ENCODE results near the gene AK1. TPM values are rescaled to one million over a fixed set of nuclear protein-coding genes. Genes with fewer than 3 reads are reported as not detected.

AK1 gene
- total RNA-seq, 4 donors from 2014 or later: 24.7 to 110 (median 62.4) TPM

DNA sequence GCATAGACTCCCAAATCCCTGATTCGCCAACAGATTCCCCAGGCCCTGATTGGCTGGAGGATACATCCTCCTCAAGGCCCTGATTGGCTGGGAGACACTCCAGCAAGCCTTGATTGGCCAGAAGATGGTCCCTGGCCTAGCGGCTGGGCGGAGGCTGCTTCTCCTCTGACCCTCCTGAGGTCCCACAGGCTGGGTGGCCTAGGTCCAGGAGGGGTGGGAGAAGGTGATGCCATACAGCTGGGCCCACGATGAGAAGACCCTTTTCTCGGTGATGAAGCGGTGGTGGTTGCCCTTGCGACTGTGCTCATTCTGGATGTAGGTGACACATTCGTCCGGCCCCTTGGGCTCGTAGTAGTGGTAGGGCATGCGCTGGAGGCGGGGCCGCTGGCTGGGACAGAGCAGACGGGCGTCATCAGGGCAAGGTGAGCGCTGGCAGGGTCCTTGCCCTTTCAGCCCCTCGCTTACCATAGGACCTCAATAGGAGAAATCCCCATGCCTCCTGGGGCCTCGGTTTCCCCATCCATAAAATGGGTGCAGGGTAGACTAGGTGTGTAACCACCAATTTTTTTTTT is 9.0 kb upstream of the AK1 start:
- no peak overlapping the region for H3K4me3 ChIP-seq
- peaks cover 0 to 12% (median 5%) of the 10 kb centered on the region in 4 donors for H3K36me3 ChIP-seq
- 92 to 95% methylated on average over 4 to 18 of the region's 18 CpGs for WGBS, 2 donors (ENCODE audit: low coverage in 1 of 2)
- H3K4me1 ChIP-seq: no peaks in the 10 kb centered on the region
- no peaks in the 10 kb centered on the region for H3K27me3 ChIP-seq
- H3K9me3 ChIP-seq: no peaks in the 10 kb centered on the region
- DNase-seq: no peak
- TF ChIP-seq POLR2A (IDR thresholded peaks at IDR 0.05) (no peak), POLR2AphosphoS5 (IDR thresholded peaks at IDR 0.05) (no peak), EP300 (IDR thresholded peaks at IDR 0.05; ENCODE audit: low read depth) (no peak)
- TF ChIP-seq, protein P1, sequence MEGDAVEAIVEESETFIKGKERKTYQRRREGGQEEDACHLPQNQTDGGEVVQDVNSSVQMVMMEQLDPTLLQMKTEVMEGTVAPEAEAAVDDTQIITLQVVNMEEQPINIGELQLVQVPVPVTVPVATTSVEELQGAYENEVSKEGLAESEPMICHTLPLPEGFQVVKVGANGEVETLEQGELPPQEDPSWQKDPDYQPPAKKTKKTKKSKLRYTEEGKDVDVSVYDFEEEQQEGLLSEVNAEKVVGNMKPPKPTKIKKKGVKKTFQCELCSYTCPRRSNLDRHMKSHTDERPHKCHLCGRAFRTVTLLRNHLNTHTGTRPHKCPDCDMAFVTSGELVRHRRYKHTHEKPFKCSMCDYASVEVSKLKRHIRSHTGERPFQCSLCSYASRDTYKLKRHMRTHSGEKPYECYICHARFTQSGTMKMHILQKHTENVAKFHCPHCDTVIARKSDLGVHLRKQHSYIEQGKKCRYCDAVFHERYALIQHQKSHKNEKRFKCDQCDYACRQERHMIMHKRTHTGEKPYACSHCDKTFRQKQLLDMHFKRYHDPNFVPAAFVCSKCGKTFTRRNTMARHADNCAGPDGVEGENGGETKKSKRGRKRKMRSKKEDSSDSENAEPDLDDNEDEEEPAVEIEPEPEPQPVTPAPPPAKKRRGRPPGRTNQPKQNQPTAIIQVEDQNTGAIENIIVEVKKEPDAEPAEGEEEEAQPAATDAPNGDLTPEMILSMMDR (IDR thresholded peaks at IDR 0.05): no peak
- H3K27ac ChIP-seq: no peak overlapping the region
- in situ Hi-C loops (cut with MboI; ENCODE audit: low pct_ligation_motif_present in 1 of 4, low pct_unique_long_range_greater_than_20kb in 1 of 4, low sequenced_read_pairs in 3 of 4): no loop called here
- intact Hi-C loops (cut with DNase I; ENCODE audit: low total_unique reads): no loop called here

DNA sequence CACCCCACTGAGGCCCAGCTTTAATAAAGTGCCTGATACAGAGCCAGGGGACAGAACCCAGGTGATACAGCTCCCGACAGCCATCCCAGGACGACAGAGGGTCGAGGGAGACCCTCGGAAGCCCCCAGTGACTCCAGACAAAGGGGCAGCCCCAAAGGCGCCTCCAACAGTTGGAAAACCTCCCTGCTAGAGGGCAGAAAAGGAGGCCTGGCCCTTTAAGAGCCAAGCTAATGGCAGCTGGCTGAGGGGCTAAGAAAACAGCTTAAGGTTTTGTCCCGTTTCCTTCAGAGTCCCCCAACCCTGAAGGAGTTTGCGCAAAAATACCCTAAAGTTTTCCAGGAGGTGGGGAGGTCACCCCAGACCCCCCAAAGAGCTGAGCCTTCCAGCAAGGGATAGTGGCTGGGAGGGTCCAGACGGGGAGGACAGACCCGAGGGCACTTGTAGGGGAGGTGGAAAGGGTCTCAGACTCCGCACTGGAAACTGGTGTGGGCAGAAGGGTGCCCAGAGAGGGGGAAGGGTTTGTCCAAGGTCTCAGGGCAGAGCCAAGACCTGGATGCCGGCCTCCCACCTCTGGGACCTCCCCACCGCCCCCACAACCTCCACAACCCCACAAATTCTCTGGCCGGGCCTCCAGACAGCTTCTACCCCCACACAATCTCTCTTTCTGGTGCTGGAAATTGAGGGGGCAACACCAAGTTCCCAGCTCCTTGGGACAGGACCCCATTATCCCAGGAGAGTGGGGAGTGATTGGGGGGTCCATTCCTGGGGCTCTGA is 8.2 kb upstream of the AK1 start:
- Histone ChIP-seq H3K4me1 (no peaks in the 10 kb centered on the region), H3K36me3 (peaks cover 0 to 12% (median 5%) of the 10 kb centered on the region in 4 donors), H3K27ac (no peak overlapping the region), H3K9me3 (no peaks in the 10 kb centered on the region), H3K4me3 (no peak overlapping the region), H3K27me3 (no peaks in the 10 kb centered on the region)
- in situ Hi-C loops (cut with MboI; ENCODE audit: low pct_ligation_motif_present in 1 of 4, low pct_unique_long_range_greater_than_20kb in 1 of 4, low sequenced_read_pairs in 3 of 4) (no loop called here), intact Hi-C loops (cut with DNase I; ENCODE audit: low total_unique reads) (no loop called here)
- TF ChIP-seq, protein P1 (IDR thresholded peaks at IDR 0.05): no peak
- TF ChIP-seq POLR2AphosphoS5 (IDR thresholded peaks at IDR 0.05) (no peak), POLR2A (IDR thresholded peaks at IDR 0.05) (no peak), EP300 (IDR thresholded peaks at IDR 0.05; ENCODE audit: low read depth) (no peak)
- DNase-seq: no peak
- 74% methylated on average over 13 of the region's 13 CpGs; no CpG with 5 or more reads in 1 of the 2 donors for WGBS, 2 donors (ENCODE audit: low coverage in 1 of 2)

DNA sequence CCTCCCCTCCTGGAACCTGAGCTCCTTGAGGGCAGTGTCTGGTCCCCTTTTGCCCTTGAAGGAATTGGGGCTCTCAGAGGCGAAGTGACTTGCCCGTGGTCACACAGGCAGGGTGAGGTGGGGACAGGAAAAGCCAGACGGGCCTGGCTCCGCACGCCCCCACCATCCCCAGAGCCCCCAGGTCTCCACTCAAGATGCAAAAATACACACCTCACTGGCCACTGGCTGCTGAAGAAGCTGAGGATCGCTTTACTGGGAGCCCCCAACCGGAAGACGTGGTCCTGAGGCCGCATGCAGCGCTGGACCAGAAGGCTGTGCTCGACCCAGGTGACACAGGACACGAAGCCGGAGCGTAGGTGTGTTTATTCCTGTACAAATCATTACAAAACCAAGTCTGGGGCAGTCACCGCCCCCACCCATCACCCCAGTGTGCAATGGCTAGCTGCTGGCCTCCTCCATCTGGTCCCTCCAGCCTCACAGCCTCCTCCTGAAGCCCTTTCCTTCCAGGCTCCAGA is 7.6 kb upstream of the AK1 start:
- Histone ChIP-seq H3K36me3 (peaks cover 0 to 12% (median 5%) of the 10 kb centered on the region in 4 donors), H3K4me3 (no peak overlapping the region), H3K9me3 (no peaks in the 10 kb centered on the region), H3K4me1 (no peaks in the 10 kb centered on the region), H3K27ac (no peak overlapping the region), H3K27me3 (no peaks in the 10 kb centered on the region)
- 72% methylated on average over 15 of the region's 15 CpGs; no CpG with 5 or more reads in 1 of the 2 donors for WGBS, 2 donors (ENCODE audit: low coverage in 1 of 2)
- in situ Hi-C loops (cut with MboI; ENCODE audit: low pct_ligation_motif_present in 1 of 4, low pct_unique_long_range_greater_than_20kb in 1 of 4, low sequenced_read_pairs in 3 of 4): no loop called here
- DNase-seq: no peak
- TF ChIP-seq EP300 (IDR thresholded peaks at IDR 0.05; ENCODE audit: low read depth) (no peak), POLR2A (IDR thresholded peaks at IDR 0.05) (no peak), POLR2AphosphoS5 (IDR thresholded peaks at IDR 0.05) (no peak)
- TF ChIP-seq, protein P1 (IDR thresholded peaks at IDR 0.05): no peak
- intact Hi-C loops (cut with DNase I; ENCODE audit: low total_unique reads): no loop called here

DNA sequence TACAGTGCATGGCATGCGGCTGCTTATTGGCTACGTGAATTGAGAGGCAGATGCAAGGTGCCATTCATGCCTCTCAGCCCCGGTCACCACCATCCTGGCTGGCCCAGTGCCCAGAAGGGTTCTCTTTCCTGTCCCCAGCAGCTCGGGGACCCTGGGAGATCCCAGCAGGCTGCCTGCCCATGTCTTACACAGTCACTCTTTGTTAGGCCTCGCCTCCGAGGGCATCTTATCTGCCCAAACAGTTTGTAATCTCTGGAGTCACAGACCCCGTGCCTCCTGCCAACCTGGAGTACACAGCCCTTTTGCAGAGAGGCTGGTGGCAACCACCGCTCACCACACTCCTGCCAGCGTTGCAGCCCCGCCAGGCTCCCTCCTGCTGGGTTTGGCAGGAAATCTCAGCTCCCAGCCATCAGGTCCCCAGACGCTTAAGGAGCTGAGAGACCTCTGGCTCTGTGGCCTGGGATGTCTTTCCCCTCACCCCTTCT is 7.0 kb upstream of the AK1 start:
- Histone ChIP-seq H3K4me1 (no peaks in the 10 kb centered on the region), H3K4me3 (no peak overlapping the region), H3K27ac (no peak overlapping the region), H3K36me3 (peaks cover 0 to 12% (median 5%) of the 10 kb centered on the region in 4 donors), H3K9me3 (no peaks in the 10 kb centered on the region), H3K27me3 (no peaks in the 10 kb centered on the region)
- in situ Hi-C loops (cut with MboI; ENCODE audit: low pct_ligation_motif_present in 1 of 4, low pct_unique_long_range_greater_than_20kb in 1 of 4, low sequenced_read_pairs in 3 of 4) (no loop called here), intact Hi-C loops (cut with DNase I; ENCODE audit: low total_unique reads) (no loop called here)
- TF ChIP-seq POLR2AphosphoS5 (IDR thresholded peaks at IDR 0.05) (no peak), EP300 (IDR thresholded peaks at IDR 0.05; ENCODE audit: low read depth) (no peak), POLR2A (IDR thresholded peaks at IDR 0.05) (no peak)
- TF ChIP-seq, protein P1 (IDR thresholded peaks at IDR 0.05): no peak
- no peak for DNase-seq
- 49% methylated on average over 11 of the region's 11 CpGs; no CpG with 5 or more reads in 1 of the 2 donors for WGBS, 2 donors (ENCODE audit: low coverage in 1 of 2)
